IMR-90 (cell line): ENCODE results near the gene TSEN34. TPM values are rescaled to one million over a fixed set of nuclear protein-coding genes. Genes with fewer than 3 reads are reported as not detected.
"Not testable (repeated sequence)": the region's sequence is repeated elsewhere in the genome, so short reads cannot be mapped to it uniquely, and the experiment has no call there.

Source experiments
- ATAC-seq: fragments of 200-7000 bp; cut with Tn5 transposase; 2 replicates; pipeline ENCODE4 v1.9.1; 2020; ENCODE audit warnings: low read depth, mild to moderate bottlenecking, moderate library complexity
- BruUV-seq: library from RNA; stranded (reverse); fragments of 400-500 nt; replicated peaks from 2 replicates; lab custom pipeline; 2021; lab: Mats Ljungman, UMichigan
- CTCF ChIA-PET: fragments of 300-600 bp; formaldehyde crosslinking; extraction: SDS; loops from one replicate; lab custom pipeline; 2021; ENCODE audit warnings: antibody characterized with exemption; lab: Yijun Ruan, JAX
- POLR2A ChIA-PET: fragments of 300-600 bp; sonication (Branson Sonifier 250); formaldehyde crosslinking; loops from one replicate; lab custom pipeline; 2022; ENCODE audit warnings: antibody characterized with exemption; ENCODE audit not compliant: unreplicated experiment; lab: Charles Lee
- DNase-seq: peaks from one replicate; pipeline ENCODE4 v3.0.0; 2013
- H2AFZ ChIP-seq: replicated peaks from 2 replicates; pipeline ENCODE3; 2013; ENCODE audit warnings: low read length, mild to moderate bottlenecking; ENCODE audit not compliant: poor library complexity
- H2AK5ac ChIP-seq: 2 replicates; pipeline ENCODE4 v1.6.1; 2013; ENCODE audit warnings: low read depth, low read length, inconsistent platforms
- H2AK9ac ChIP-seq: replicated peaks from 2 replicates; pipeline ENCODE3; 2013; ENCODE audit warnings: mild to moderate bottlenecking, low read depth, low read length, moderate library complexity; ENCODE audit not compliant: poor library complexity
- H2BK120ac ChIP-seq: 2 replicates; pipeline ENCODE4 v1.6.1; 2013; ENCODE audit warnings: low read depth, low read length, inconsistent platforms
- H2BK15ac ChIP-seq: 3 replicates; pipeline ENCODE4 v1.6.1; 2013; ENCODE audit warnings: low read depth, low read length, inconsistent platforms
- H2BK20ac ChIP-seq: 2 replicates; pipeline ENCODE4 v1.6.1; 2013; ENCODE audit warnings: low read depth, mild to moderate bottlenecking, inconsistent platforms, low read length, moderate library complexity
- H2BK5ac ChIP-seq: 2 replicates; pipeline ENCODE4 v1.6.1; 2013; ENCODE audit warnings: mild to moderate bottlenecking, low read depth, low read length, inconsistent platforms; ENCODE audit not compliant: poor library complexity, severe bottlenecking
- H3K14ac ChIP-seq: replicated peaks from 2 replicates; pipeline ENCODE4 v1.6.1; 2013; ENCODE audit warnings: low read depth, low read length, inconsistent platforms
- H3K18ac ChIP-seq: 2 replicates; pipeline ENCODE4 v1.6.1; 2013; ENCODE audit warnings: low read depth, low read length, control low read depth
- H3K23ac ChIP-seq: 2 replicates; pipeline ENCODE4 v1.6.1; 2013; ENCODE audit warnings: low read depth, low read length, inconsistent platforms
- H3K27ac ChIP-seq: 2 replicates; pipeline ENCODE4 v1.5.1; 2013; ENCODE audit warnings: mild to moderate bottlenecking, control low read depth, low read length; ENCODE audit not compliant: insufficient read depth
- H3K27me3 ChIP-seq: 2 replicates; pipeline ENCODE4 v1.6.1; 2013; ENCODE audit warnings: low read length; ENCODE audit not compliant: control insufficient read depth, insufficient read depth
- H3K36me3 ChIP-seq: 2 replicates; pipeline ENCODE4 v1.6.1; 2013; ENCODE audit warnings: low read length, mixed read lengths; ENCODE audit not compliant: control insufficient read depth, insufficient read depth
- H3K4ac ChIP-seq: 2 replicates; pipeline ENCODE4 v1.6.1; 2013; ENCODE audit warnings: low read depth, low read length, inconsistent platforms
- H3K4me1 ChIP-seq: 2 replicates; pipeline ENCODE4 v1.6.1; 2013; ENCODE audit warnings: low read length, mixed read lengths; ENCODE audit not compliant: control insufficient read depth, insufficient read depth
- H3K4me2 ChIP-seq: 2 replicates; pipeline ENCODE4 v1.6.1; 2013; ENCODE audit warnings: low read depth, mild to moderate bottlenecking, control low read depth, low read length, moderate library complexity
- H3K4me3 ChIP-seq: 2 replicates; pipeline ENCODE4 v1.5.1; 2013; ENCODE audit warnings: low read depth, mild to moderate bottlenecking, control low read depth, low read length, moderate library complexity; ENCODE audit not compliant: insufficient read depth
- H3K56ac ChIP-seq: 2 replicates; pipeline ENCODE4 v1.6.1; 2013; ENCODE audit warnings: low read length, inconsistent platforms; ENCODE audit not compliant: insufficient read depth; ENCODE audit errors: extremely low read depth
- H3K79me1 ChIP-seq, 2 experiments: 2 replicates each; pipeline ENCODE4 v1.6.1; 2013; ENCODE audit warnings: low read length in 2 of 2, inconsistent platforms in 1 of 2, low read depth in 1 of 2
- H3K9ac ChIP-seq: 2 replicates; pipeline ENCODE4 v1.6.1; 2013; ENCODE audit warnings: low read depth, low read length, control low read depth
- H3K9me1 ChIP-seq: 2 replicates; pipeline ENCODE4 v1.6.1; 2013; ENCODE audit warnings: low read length, inconsistent platforms; ENCODE audit not compliant: insufficient read depth
- H3K9me3 ChIP-seq: 2 replicates; pipeline ENCODE4 v1.6.1; 2013; ENCODE audit warnings: low read length; ENCODE audit not compliant: control insufficient read depth, insufficient read depth
- H4K20me1 ChIP-seq: 2 replicates; pipeline ENCODE4 v1.6.1; 2013; ENCODE audit warnings: low read length, inconsistent platforms; ENCODE audit not compliant: insufficient read depth
- H4K5ac ChIP-seq: 2 replicates; pipeline ENCODE4 v1.6.1; 2013; ENCODE audit warnings: mild to moderate bottlenecking, low read depth, low read length, control low read depth
- H4K8ac ChIP-seq, 2 experiments: 2 replicates each; pipeline ENCODE4 v1.6.1; 2013; ENCODE audit warnings: low read depth in 2 of 2, low read length in 2 of 2, control low read depth in 1 of 2, inconsistent platforms in 1 of 2
- H4K91ac ChIP-seq: 2 replicates; pipeline ENCODE4 v1.6.1; 2013; ENCODE audit warnings: low read depth, low read length, inconsistent platforms; ENCODE audit not compliant: insufficient read depth
- BHLHE40 ChIP-seq: fragments of 150-350 bp; IDR thresholded peaks from 2 replicates; pipeline ENCODE4 v1.6.1; 2016; ENCODE audit warnings: mild to moderate bottlenecking, low read depth, low read length
- CEBPB ChIP-seq: IDR thresholded peaks from 2 replicates; pipeline ENCODE4 v1.6.1; 2012; ENCODE audit warnings: low read depth, low read length, improper control_type of control experiment
- CHD1 ChIP-seq: IDR thresholded peaks from 2 replicates; pipeline ENCODE4 v1.6.1; 2012; ENCODE audit warnings: low read depth, low read length, improper control_type of control experiment
- MXI1 ChIP-seq: IDR thresholded peaks from 2 replicates; pipeline ENCODE4 v1.6.1; 2012; ENCODE audit warnings: low read depth, mild to moderate bottlenecking, low read length, moderate library complexity, borderline replicate concordance
- SMC3 ChIP-seq: fragments of 150-350 bp; IDR thresholded peaks from 2 replicates; pipeline ENCODE4 v1.6.1; 2016; ENCODE audit warnings: low read depth, mild to moderate bottlenecking, antibody characterized with exemption, low read length, moderate library complexity
- WGBS, 2 experiments: methylation state at CpG; one replicate each; pipeline versions ENCODE4 v1.1.5 to v1.1.7; 2013; ENCODE audit warnings: missing lambda C conversion rate in 2 of 2; ENCODE audit not compliant: insufficient read length in 1 of 2; ENCODE audit errors: extremely low coverage in 2 of 2; 5-methylcytosine and 5-hydroxymethylcytosine counted together
- dilution Hi-C: fragments of 300-500 bp; cut with HindIII; formaldehyde crosslinking; loops from one replicate; pipeline ENCODE4 v1.14.3; 2018; ENCODE audit warnings: low sequenced_read_pairs; ENCODE audit not compliant: unreplicated experiment
- in situ Hi-C: fragments of 300-500 bp; cut with MboI; formaldehyde crosslinking; loops from 3 replicates; pipeline ENCODE4 v1.14.3; 2019; ENCODE audit warnings: low sequenced_read_pairs, inconsistent platforms, mixed read lengths
- intact Hi-C: fragments of 100-400 bp; cut with micrococcal nuclease; formaldehyde crosslinking; loops from 2 replicates; pipeline ENCODE4 v1.10.0; 2022
- polyA plus RNA-seq, 3 experiments: library from polyadenylated mRNA; depleted of rRNA; stranded (reverse); fragments of >200 nt; gene quantifications; 2 replicates each; pipeline ENCODE4 v1.2.3, GENCODE V29; 2012; ENCODE audit warnings: low replicate concordance in 1 of 3
- total RNA-seq: library from RNA; depleted of rRNA; stranded (reverse); fragments of >200 nt; gene quantifications from 2 replicates; pipeline ENCODE4 v1.2.3, GENCODE V29; 2012

TSEN34 gene
- total and polyA plus RNA-seq, 2 of the 4 experiments (the other 2 are of a cell fraction), result 32.1 to 69.4 TPM

- H3K9ac ChIP-seq, result no peak overlapping the region
- H3K4me2 ChIP-seq, result no peak overlapping the region
- H2AK5ac ChIP-seq, result no peak overlapping the region
- H3K14ac ChIP-seq, result no peak overlapping the region
- H3K4ac ChIP-seq, result no peak overlapping the region
- no peak overlapping the region for H3K23ac ChIP-seq
- no peak overlapping the region for H2BK120ac ChIP-seq
- H2BK15ac ChIP-seq, result no peak overlapping the region
- in situ Hi-C loops (no loop called here), dilution Hi-C loops (no loop called here), intact Hi-C loops (no loop called here)
- BruUV-seq, result no TSS peak
- H4K20me1 ChIP-seq, result no peaks in the 10 kb centered on the region
- H4K91ac ChIP-seq, result no peak overlapping the region
- TF ChIP-seq CHD1 (no peak), MXI1 (no peak), BHLHE40 (no peak), CEBPB (no peak), SMC3 (no peak)
- no peak overlapping the region for H4K5ac ChIP-seq
- no peak overlapping the region for H2BK5ac ChIP-seq
- no peak overlapping the region for H3K18ac ChIP-seq
- H4K8ac ChIP-seq, result no peak overlapping the region
- ChIA-PET POLR2A (no interaction called here), CTCF (no interaction called here)
- DNase-seq (no peak), ATAC-seq (no peak)
- H2BK20ac ChIP-seq, result no peak overlapping the region
- peaks cover 7% of the 10 kb centered on the region for H3K27me3 ChIP-seq
- WGBS, 2 experiments, result no CpG with 5 or more reads among the region's 5 CpGs
- H3K79me1 ChIP-seq, result no peaks in the 10 kb centered on the region
- no peak overlapping the region for H2AFZ ChIP-seq
- no peak overlapping the region for H3K56ac ChIP-seq
- no peaks in the 10 kb centered on the region for H3K4me1 ChIP-seq
- H3K9me1 ChIP-seq, result no peaks in the 10 kb centered on the region; the same call in 1 of the 2 replicates
- no peaks in the 10 kb centered on the region for H3K9me3 ChIP-seq
- no peaks in the 10 kb centered on the region for H3K36me3 ChIP-seq
- H2AK9ac ChIP-seq, result no peak overlapping the region
- no peak overlapping the region for H3K4me3 ChIP-seq
- no peak overlapping the region for H3K27ac ChIP-seq
These were observed 42.8 kb downstream of the TSEN34 start for GRCh38 chr19:54233941-54234340.

GRCh38 chr19:54239491-54240371 lies 48.6 kb downstream of the TSEN34 start:
- BruUV-seq, H2BK5ac ChIP-seq, H4K91ac ChIP-seq, H3K18ac ChIP-seq, H2BK15ac ChIP-seq, CTCF ChIA-PET, H3K9ac ChIP-seq, H3K27me3 ChIP-seq, H3K4me3 ChIP-seq, H3K56ac ChIP-seq, H3K4ac ChIP-seq, DNase-seq, H2AK9ac ChIP-seq, intact Hi-C loops, H2AFZ ChIP-seq, H3K4me2 ChIP-seq, H3K9me3 ChIP-seq, H3K36me3 ChIP-seq, H2AK5ac ChIP-seq, dilution Hi-C loops, H3K9me1 ChIP-seq, H2BK20ac ChIP-seq, in situ Hi-C loops, H3K14ac ChIP-seq, H3K79me1 ChIP-seq, H2BK120ac ChIP-seq, POLR2A ChIA-PET, H3K27ac ChIP-seq, H4K20me1 ChIP-seq, H4K5ac ChIP-seq, H4K8ac ChIP-seq, ATAC-seq, H3K23ac ChIP-seq, H3K4me1 ChIP-seq: not testable (repeated sequence)
- 17% methylated on average over 1 of the region's 21 CpGs; no CpG with 5 or more reads in 1 of the 2 experiments for WGBS, 2 experiments
